GM12864 (cell line): ENCODE data around the gene VSTM1.

ENCODE experiments used
- DNase-seq: peaks from one replicate; pipeline ENCODE4 v3.0.0-alpha.2; 2011; ENCODE audit warnings: low read depth
- H3K4me3 ChIP-seq: 2 replicates; pipeline ENCODE4 v1.5.1; 2011; ENCODE audit warnings: mild to moderate bottlenecking, low read depth, low read length, control low read depth
- TF ChIP-seq, protein P1 (sequence below): IDR thresholded peaks from 2 replicates; pipeline ENCODE4 v1.5.1; 2011; ENCODE audit warnings: low read depth, mild to moderate bottlenecking, moderate library complexity, low read length, control low read depth, inconsistent platforms; ENCODE audit errors: missing control alignments

VSTM1 gene

DNA sequence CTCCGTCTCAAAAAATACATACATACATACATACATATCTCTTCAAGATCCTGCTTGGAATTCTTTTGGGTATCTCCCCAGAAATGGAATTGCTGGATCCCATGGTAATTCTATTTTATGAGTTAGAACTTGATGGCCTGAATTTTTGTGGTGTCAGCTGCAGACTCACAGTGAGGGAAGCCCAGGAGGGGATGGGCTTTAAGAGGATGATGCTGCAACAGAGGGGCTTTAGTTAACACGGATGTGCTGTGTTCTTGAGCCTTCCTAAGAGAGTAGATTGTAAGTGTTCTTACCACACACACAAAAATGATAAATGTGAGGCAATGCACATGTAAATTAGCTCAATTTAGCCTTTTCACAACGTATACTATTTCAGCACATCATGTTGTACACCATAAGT lies 40.5 kb downstream of the VSTM1 start:
- no peak overlapping the region for H3K4me3 ChIP-seq
- DNase-seq = no peak
- TF ChIP-seq, protein P1, sequence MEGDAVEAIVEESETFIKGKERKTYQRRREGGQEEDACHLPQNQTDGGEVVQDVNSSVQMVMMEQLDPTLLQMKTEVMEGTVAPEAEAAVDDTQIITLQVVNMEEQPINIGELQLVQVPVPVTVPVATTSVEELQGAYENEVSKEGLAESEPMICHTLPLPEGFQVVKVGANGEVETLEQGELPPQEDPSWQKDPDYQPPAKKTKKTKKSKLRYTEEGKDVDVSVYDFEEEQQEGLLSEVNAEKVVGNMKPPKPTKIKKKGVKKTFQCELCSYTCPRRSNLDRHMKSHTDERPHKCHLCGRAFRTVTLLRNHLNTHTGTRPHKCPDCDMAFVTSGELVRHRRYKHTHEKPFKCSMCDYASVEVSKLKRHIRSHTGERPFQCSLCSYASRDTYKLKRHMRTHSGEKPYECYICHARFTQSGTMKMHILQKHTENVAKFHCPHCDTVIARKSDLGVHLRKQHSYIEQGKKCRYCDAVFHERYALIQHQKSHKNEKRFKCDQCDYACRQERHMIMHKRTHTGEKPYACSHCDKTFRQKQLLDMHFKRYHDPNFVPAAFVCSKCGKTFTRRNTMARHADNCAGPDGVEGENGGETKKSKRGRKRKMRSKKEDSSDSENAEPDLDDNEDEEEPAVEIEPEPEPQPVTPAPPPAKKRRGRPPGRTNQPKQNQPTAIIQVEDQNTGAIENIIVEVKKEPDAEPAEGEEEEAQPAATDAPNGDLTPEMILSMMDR = no peak

DNA sequence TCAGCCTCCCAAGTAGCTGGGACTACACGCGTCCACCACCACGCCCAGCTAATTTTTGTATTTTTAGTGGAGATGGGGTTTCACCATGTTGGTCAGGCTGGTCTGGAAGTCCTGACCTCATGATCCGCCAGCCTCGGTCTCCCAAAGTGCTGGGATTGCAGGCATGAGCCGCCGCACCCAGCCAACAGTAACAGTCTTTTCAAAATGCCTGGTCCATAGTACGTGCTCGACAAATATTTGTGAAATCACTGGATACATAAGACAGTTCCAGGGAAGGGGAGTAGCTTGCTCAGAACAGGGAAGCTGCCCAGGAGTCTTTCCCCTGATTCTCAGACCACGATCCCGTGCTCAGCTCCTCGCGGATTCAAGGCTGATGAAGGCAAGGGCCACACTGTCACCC lies 41.8 kb downstream of the VSTM1 start:
- DNase-seq = no peak
- no peak overlapping the region for H3K4me3 ChIP-seq
- TF ChIP-seq, protein P1 = no peak

DNA sequence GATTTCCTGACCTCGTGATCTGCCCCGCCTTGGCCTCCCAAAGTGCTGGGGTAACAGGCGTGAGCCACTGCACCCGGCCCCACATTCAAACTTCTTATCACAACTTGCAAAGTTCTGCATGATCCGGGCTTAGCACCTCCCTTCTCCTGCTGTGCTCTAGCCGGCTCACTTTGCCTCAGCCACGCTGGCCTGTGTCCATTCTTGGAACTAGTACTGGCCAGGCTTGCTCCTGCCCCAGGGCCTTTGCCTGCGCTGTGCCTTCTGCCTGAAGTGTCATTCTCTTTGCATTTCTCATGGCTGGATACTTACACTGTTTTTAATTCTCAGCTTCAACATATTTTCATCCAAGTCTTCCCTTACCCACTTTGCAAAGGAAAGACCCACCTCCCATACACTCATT lies 42.3 kb downstream of the VSTM1 start:
- TF ChIP-seq, protein P1 = no peak
- no peak overlapping the region for H3K4me3 ChIP-seq
- DNase-seq = no peak

DNA sequence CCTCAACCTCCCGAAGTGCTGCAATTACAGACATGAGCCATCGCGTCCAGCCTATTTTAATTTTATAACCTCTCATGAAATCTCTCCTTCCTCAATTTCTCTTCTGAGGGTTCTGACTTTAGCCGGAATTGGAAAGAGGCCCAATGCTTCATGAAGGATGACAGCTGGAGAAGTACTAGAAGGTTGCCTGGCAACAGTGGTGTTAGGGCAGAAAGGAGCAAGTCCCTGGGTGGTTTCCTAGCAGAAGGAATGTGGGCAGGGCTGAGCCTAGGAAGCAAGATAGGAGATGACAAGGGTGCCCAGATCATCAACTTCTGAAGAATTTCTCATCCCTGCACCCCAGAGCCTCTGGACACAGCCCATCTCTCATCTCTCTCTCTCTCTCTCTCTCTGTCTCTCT lies 46.4 kb downstream of the VSTM1 start:
- no peak for DNase-seq
- H3K4me3 ChIP-seq = no peak overlapping the region
- TF ChIP-seq, protein P1 = no peak

DNA sequence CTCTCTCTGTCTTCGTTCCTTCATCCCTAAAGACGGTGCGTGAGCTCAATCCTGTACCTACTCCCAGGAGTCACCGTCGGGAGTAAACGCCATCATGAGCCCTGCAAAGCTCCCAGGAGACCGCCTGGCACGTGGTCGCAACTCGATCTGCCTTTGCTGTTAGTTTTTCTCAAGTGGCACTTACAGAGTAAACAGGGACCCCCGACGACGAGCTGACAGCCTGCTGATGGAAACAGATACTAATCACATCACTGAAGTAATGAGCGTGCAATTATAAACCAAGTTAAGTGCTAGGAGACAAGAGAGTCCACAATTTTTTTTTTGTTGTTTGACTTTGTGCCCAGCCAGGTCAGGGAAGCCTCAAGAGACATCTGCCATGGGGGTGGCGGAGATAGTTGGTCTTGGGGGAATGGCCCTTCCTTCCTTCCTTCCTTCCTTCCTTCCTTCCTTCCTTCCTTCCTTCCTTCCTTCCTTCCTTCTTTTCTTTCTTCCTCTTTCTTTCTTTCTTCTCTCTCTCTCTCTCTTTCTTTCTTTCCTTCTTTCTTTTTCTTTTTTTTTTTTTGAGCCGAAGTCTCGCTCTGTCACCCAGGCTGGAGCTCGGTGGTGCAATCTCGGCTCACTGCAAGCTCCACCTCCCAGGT lies 48.7 kb downstream of the VSTM1 start:
- TF ChIP-seq, protein P1 = no peak
- H3K4me3 ChIP-seq = no peak overlapping the region
- DNase-seq = no peak

DNA sequence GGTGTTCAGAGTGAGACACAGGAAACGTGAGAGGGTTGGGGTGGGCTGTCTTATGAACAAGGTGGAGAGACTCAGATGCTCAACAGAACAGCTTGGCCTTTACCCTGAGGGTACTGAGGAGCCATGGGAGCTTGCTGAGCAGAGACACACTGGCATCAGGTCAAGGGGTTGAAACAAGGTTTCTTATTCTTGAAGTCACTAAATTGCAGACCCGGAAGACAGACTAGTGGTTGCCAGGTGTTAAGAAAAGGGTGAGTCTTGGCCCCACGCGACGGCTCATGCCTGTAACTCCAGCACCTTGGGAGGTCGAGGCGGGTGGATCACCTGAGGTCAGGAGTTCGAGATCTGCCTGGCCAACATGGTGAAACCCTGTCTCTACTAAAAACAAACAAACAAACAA lies 49.8 kb downstream of the VSTM1 start:
- TF ChIP-seq, protein P1 = no peak
- no peak overlapping the region for H3K4me3 ChIP-seq

DNA sequence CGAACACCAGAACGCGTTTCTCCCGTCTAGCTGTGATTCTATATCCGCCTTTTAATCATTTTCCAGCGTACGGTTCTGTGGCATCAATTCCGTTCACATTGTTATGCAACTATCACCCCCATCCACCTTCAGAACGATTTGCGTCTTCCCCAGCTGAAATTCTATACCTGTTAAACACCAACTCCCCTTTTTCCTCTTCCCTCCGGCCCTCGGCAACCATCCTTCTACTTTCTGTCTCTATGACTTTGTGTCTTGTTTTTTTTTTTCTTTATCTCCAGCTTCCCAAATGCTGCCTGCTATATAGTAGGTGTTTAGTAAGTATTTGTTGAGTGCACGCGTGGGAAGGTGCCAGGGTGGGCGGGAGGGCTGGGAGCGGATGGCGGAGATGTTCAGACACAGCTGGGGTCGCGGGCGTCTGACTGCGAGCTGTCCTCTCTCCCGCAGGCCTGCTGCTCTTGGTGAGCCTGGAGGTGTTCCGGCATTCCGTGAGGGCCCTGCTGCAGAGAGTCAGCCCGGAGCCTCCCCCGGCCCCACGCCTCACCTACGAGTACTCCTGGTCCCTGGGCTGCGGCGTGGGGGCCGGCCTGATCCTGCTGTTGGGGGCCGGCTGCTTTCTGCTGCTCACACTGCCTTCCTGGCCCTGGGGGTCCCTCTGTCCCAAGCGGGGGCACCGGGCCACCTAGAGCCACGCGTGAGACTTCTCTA lies 52.0 kb downstream of the VSTM1 start:
- DNase-seq = no peak
- TF ChIP-seq, protein P1 = no peak
- H3K4me3 ChIP-seq = no peak overlapping the region

More for the DNA sequence above, 49.8 kb downstream of the VSTM1 start:
- DNase-seq = no peak
